A673 (cell line): Measurements from ENCODE around the gene TAF4.

Experiments
- CTCF ChIP-seq: fragments of 300-800, 200-600 bp; sonication (generic); conservative IDR thresholded peaks from 2 replicates; pipeline ENCODE4 v1.5.1; 2017; ENCODE audit warnings: low read depth, mild to moderate bottlenecking, antibody characterized with exemption, low read length, moderate library complexity, mixed read lengths
- EZH2 ChIP-seq: fragments of 200-600 bp; sonication (generic); IDR thresholded peaks from 2 replicates; pipeline ENCODE4 v1.6.1; 2017; ENCODE audit warnings: borderline replicate concordance, low read depth, mild to moderate bottlenecking, mixed read lengths, antibody characterized with exemption, low read length; ENCODE audit not compliant: poor library complexity, severe bottlenecking

GRCh38 chr20:61940491-61940890 is 125.2 kb downstream of the TAF4 start:
- no peak for TF ChIP-seq EZH2
- no peak for TF ChIP-seq CTCF
